Measurements from ENCODE around the gene FCHSD1. TPM values are rescaled to one million over a fixed set of nuclear protein-coding genes. Genes with fewer than 3 reads are reported as not detected.

The FCHSD1 gene
- polyA plus RNA-seq, 3 donors = 3.0 to 73.3 (median 3.4) TPM

DNA sequence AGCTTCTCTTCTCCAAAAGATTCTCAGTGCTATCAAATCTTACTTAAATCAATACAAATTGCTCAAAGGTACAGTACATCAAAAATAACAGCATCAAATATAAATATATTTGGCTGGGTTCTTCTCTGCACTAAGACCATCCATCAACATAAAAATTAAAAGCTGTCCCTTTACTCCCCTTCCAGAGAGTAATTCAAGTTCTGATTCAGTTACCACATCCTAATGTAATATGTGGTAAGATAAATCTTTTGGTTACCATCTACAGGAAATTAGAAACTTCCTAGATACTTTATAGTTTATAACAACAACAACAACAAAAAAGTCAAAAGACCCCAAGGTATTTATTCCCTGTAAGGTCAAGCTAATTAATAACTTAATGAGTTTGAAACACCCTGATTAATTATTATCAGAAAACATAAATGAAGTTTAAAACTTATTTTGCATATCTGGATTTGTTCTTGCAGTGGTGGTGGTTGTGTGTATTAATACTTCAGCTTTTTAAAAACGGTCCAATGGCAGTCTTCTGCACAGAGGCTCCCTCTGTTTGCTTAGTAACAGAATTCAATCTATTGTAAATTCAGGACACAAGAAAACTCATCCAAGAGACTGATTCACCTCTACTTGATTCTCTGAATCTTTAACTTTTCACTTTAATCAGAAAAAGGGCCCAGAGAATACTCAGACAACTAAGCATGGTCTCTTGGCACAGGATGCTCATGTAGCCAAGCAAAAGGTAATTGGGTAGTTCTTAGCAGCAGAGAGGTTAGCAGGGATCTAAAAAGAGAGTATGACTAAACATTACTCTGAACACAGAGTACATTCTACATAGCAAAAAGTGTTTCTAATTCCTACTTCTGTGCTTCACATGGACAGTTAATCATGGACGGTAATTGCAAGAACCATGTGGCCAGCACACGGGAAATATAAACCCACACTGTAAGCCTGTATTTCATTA is 52.5 kb downstream of the FCHSD1 start:
- H3K36me3 Mint-ChIP-seq = peaks cover 35 to 41% of the 10 kb centered on the region in 2 donors
- no peak overlapping the region for H3K4me3 Mint-ChIP-seq
- Histone ChIP-seq H2AFZ (ENCODE audit: insufficient read depth, low read depth, low read length, poor library complexity, severe bottlenecking) (no peak overlapping the region), H3K9me3 (replicated peaks in 1 of 2; ENCODE audit: control insufficient read depth in 1 of 2, insufficient read depth in 1 of 2, low read length in 2 of 2) (peaks cover 0 to 6% of the 10 kb centered on the region in 2 donors), H4K20me1 (ENCODE audit: insufficient read depth, low read length) (peaks cover 29% of the 10 kb centered on the region), H3K4me2 (replicated peaks; ENCODE audit: extremely low read depth, low read length, poor library complexity, severe bottlenecking) (peak overlapping the region; percentile 26), H3K4me3 (replicated peaks in 1 of 3; ENCODE audit: low read depth in 2 of 3, low read length in 3 of 3) (peak overlapping the region in 1 of 3 experiments; percentile 15), H3K36me3 (replicated peaks in 1 of 2; ENCODE audit: control insufficient read depth in 1 of 2, insufficient read depth in 2 of 2, low read length in 2 of 2) (peaks cover 2 to 17% of the 10 kb centered on the region in 2 donors), H3K27me3 (ENCODE audit: control insufficient read depth in 2 of 2, insufficient read depth in 2 of 2, low read length in 2 of 2) (no peaks in the 10 kb centered on the region), H3K79me2 (ENCODE audit: insufficient read depth, low read length) (peaks cover 100% of the 10 kb centered on the region), H3K9ac (ENCODE audit: insufficient read depth, low read length, poor library complexity, severe bottlenecking) (no peak overlapping the region), H3K4me1 (ENCODE audit: control insufficient read depth in 1 of 2, insufficient read depth in 2 of 2, low read length in 2 of 2) (peaks cover 59 to 71% of the 10 kb centered on the region in 2 donors), H3K27ac (ENCODE audit: low read depth in 1 of 2, low read length in 2 of 2) (peak overlapping the region; percentile 12 to 73)
- peak in 1 of 3 donors; percentile 32 for DNase-seq
- peaks cover 64% of the 10 kb centered on the region for H3K4me1 Mint-ChIP-seq
- H3K27me3 Mint-ChIP-seq (ENCODE audit: low read depth in 3 of 3) = no peaks in the 10 kb centered on the region
- peak overlapping the region; percentile 65 to 94 (median 88) for H3K27ac Mint-ChIP-seq
- intact Hi-C loops (cut with micrococcal nuclease) = no loop called here
- peaks cover 9 to 14% (median 10%) of the 10 kb centered on the region in 7 donors for H3K9me3 Mint-ChIP-seq
- WGBS (ENCODE audit: insufficient coverage) = no CpG with 5 or more reads among the region's 3 CpGs
- TF ChIP-seq, protein P1, sequence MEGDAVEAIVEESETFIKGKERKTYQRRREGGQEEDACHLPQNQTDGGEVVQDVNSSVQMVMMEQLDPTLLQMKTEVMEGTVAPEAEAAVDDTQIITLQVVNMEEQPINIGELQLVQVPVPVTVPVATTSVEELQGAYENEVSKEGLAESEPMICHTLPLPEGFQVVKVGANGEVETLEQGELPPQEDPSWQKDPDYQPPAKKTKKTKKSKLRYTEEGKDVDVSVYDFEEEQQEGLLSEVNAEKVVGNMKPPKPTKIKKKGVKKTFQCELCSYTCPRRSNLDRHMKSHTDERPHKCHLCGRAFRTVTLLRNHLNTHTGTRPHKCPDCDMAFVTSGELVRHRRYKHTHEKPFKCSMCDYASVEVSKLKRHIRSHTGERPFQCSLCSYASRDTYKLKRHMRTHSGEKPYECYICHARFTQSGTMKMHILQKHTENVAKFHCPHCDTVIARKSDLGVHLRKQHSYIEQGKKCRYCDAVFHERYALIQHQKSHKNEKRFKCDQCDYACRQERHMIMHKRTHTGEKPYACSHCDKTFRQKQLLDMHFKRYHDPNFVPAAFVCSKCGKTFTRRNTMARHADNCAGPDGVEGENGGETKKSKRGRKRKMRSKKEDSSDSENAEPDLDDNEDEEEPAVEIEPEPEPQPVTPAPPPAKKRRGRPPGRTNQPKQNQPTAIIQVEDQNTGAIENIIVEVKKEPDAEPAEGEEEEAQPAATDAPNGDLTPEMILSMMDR (IDR thresholded peaks at IDR 0.05) = no peak

DNA sequence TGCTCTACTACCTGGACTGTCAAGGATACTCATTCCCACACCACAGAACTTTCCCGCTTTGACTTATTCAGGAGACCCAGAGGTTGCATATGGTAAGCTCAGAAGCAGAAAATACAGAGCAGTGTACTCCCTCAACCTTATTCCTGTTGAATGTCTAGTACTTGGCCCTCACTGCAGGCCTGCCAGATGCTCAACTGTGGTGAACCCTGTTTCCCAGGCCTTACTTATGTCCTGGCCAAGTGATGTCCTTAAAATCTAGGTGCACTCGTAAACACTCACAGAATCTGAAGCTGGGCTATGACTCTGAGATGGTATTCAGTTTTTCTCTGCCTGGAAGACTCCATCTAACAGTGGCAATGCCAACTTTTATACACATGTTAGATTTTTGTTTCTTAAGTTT is 53.4 kb downstream of the FCHSD1 start:
- Histone ChIP-seq H3K79me2 (ENCODE audit: insufficient read depth, low read length) (peaks cover 100% of the 10 kb centered on the region), H2AFZ (ENCODE audit: insufficient read depth, low read depth, low read length, poor library complexity, severe bottlenecking) (no peak overlapping the region), H3K27ac (ENCODE audit: low read depth in 1 of 2, low read length in 2 of 2) (peak overlapping the region in 1 of 2 donors; percentile 69), H3K27me3 (ENCODE audit: control insufficient read depth in 2 of 2, insufficient read depth in 2 of 2, low read length in 2 of 2) (no peaks in the 10 kb centered on the region), H3K36me3 (replicated peaks in 1 of 2; ENCODE audit: control insufficient read depth in 1 of 2, insufficient read depth in 2 of 2, low read length in 2 of 2) (peaks cover 6 to 26% of the 10 kb centered on the region in 2 donors), H3K9ac (ENCODE audit: insufficient read depth, low read length, poor library complexity, severe bottlenecking) (no peak overlapping the region), H3K4me2 (replicated peaks; ENCODE audit: extremely low read depth, low read length, poor library complexity, severe bottlenecking) (no peak overlapping the region), H3K4me1 (ENCODE audit: control insufficient read depth in 1 of 2, insufficient read depth in 2 of 2, low read length in 2 of 2) (peaks cover 56 to 66% of the 10 kb centered on the region in 2 donors), H3K4me3 (replicated peaks in 1 of 3; ENCODE audit: low read depth in 2 of 3, low read length in 3 of 3) (no peak overlapping the region), H4K20me1 (ENCODE audit: insufficient read depth, low read length) (peaks cover 29% of the 10 kb centered on the region), H3K9me3 (replicated peaks in 1 of 2; ENCODE audit: control insufficient read depth in 1 of 2, insufficient read depth in 1 of 2, low read length in 2 of 2) (peaks cover 0 to 6% of the 10 kb centered on the region in 2 donors)
- 100% methylated on average over 2 of the region's 2 CpGs for WGBS (ENCODE audit: insufficient coverage)
- no peak overlapping the region for H3K4me3 Mint-ChIP-seq
- no peaks in the 10 kb centered on the region for H3K27me3 Mint-ChIP-seq (ENCODE audit: low read depth in 3 of 3)
- H3K27ac Mint-ChIP-seq = peak overlapping the region; percentile 83 to 94 (median 89)
- H3K4me1 Mint-ChIP-seq = peaks cover 58% of the 10 kb centered on the region
- TF ChIP-seq, protein P1 (IDR thresholded peaks at IDR 0.05) = no peak
- intact Hi-C loops (cut with micrococcal nuclease) = no loop called here
- H3K9me3 Mint-ChIP-seq = peaks cover 9 to 14% (median 10%) of the 10 kb centered on the region in 7 donors
- no peak for DNase-seq
- peaks cover 36 to 43% of the 10 kb centered on the region in 2 donors for H3K36me3 Mint-ChIP-seq
